ENCODE measurements around the gene LMO7.

- TF ChIP-seq CTCF (IDR thresholded peaks at IDR 0.05; ENCODE audit: low read length) (no peak), EZH2 (IDR thresholded peaks at IDR 0.05; ENCODE audit: borderline replicate concordance, low read length) (no peak)
These were observed 109.3 kb downstream of the LMO7 start for GRCh38 chr13:75745387-75745786.
